ENCODE data around the gene LGALS13. TPM values are rescaled to one million over a fixed set of nuclear protein-coding genes. Genes with fewer than 3 reads are reported as not detected.

LGALS13 gene
- total and polyA plus RNA-seq, 8 donors = not detected

DNA sequence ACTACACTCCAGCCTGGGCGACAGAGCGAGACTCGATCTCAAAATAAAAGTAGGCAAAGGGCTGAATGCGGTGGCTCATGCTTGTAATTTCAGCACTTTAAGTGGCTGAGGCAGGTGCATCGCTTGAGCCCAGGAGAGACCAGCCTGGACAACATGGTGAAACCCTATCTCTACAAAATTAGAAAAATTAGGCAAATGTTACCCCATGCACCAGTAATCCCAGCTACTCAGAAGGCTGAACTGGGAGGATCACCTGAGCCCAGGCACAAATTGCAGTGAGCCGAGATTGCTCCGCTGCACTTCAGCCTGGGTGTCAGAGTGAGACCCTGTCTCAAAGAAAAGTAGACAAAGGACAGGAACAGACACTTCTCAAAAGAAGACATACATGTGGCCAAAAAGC, 9.9 kb upstream of the LGALS13 start:
- Histone ChIP-seq H3K27ac (no peak overlapping the region), H3K9me3 (no peaks in the 10 kb centered on the region), H3K4me1 (no peaks in the 10 kb centered on the region), H3K36me3 (no peaks in the 10 kb centered on the region), H3K4me3 (no peak overlapping the region), H3K27me3 (peaks cover 0 to 12% (median 0%) of the 10 kb centered on the region in 4 donors)
- FAIRE-seq (no peak), DNase-seq (no peak), ATAC-seq (no peak)
- intact Hi-C loops (cut with DNase I) = no loop called here
- TF ChIP-seq, protein P1, sequence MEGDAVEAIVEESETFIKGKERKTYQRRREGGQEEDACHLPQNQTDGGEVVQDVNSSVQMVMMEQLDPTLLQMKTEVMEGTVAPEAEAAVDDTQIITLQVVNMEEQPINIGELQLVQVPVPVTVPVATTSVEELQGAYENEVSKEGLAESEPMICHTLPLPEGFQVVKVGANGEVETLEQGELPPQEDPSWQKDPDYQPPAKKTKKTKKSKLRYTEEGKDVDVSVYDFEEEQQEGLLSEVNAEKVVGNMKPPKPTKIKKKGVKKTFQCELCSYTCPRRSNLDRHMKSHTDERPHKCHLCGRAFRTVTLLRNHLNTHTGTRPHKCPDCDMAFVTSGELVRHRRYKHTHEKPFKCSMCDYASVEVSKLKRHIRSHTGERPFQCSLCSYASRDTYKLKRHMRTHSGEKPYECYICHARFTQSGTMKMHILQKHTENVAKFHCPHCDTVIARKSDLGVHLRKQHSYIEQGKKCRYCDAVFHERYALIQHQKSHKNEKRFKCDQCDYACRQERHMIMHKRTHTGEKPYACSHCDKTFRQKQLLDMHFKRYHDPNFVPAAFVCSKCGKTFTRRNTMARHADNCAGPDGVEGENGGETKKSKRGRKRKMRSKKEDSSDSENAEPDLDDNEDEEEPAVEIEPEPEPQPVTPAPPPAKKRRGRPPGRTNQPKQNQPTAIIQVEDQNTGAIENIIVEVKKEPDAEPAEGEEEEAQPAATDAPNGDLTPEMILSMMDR (IDR thresholded peaks at IDR 0.05) = no peak
- WGBS, 2 donors = 66 to 82% methylated on average over 7 of the region's 7 CpGs

DNA sequence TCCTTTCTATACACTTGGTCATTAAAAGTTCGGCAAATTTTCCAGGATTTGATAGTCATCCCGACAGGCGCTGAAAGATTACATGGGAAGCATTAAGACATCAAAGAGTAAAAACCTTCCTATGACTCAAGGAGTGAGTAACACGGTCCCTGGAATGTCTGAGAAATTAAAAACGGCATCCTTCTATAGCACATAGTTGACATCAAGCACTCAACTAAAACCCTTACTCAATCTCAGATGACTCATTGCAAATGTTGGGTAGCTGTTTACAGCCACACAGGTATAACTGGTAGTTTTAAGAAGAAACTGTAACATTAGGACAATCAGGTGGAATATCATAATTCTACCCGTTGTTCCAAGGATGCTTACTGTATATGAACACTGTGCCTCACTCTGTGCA, 6.4 kb upstream of the LGALS13 start:
- 61 to 72% methylated on average over 6 of the region's 6 CpGs for WGBS, 2 donors
- no peak overlapping the region for H3K27ac ChIP-seq
- no peak for ATAC-seq
- DNase-seq = no peak
- peaks cover 0 to 7% (median 0%) of the 10 kb centered on the region in 4 donors for H3K27me3 ChIP-seq
- no peaks in the 10 kb centered on the region for H3K9me3 ChIP-seq
- H3K36me3 ChIP-seq = no peaks in the 10 kb centered on the region
- FAIRE-seq = no peak
- intact Hi-C loops (cut with DNase I) = no loop called here
- TF ChIP-seq, protein P1 (IDR thresholded peaks at IDR 0.05) = no peak
- no peaks in the 10 kb centered on the region for H3K4me1 ChIP-seq
- no peak overlapping the region for H3K4me3 ChIP-seq

DNA sequence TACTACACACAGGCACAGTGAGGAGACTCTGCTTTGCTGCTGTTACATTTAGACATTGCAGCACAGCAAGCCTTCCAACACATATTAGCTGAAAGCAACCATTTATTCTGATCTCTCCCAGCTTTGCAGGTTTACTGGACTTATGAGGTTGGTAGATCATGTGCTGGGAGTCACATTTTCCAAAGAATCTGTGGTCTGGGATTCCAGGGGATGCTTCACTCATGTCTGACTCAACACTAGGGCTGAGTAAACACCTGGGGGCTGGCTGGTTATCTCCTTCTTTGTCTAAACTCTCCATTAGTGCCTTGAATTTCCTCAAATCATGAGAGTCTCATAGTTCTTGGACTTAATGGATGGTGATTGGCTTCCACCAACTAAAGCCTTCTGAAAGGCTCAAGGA, 5.4 kb upstream of the LGALS13 start:
- no peaks in the 10 kb centered on the region for H3K36me3 ChIP-seq
- DNase-seq = no peak
- H3K27ac ChIP-seq = no peak overlapping the region
- no peak overlapping the region for H3K4me3 ChIP-seq
- no peak for FAIRE-seq
- no peak for ATAC-seq
- intact Hi-C loops (cut with DNase I) = no loop called here
- no peaks in the 10 kb centered on the region for H3K4me1 ChIP-seq
- H3K27me3 ChIP-seq = peaks cover 0 to 3% (median 0%) of the 10 kb centered on the region in 4 donors
- no peaks in the 10 kb centered on the region for H3K9me3 ChIP-seq
- TF ChIP-seq, protein P1 (IDR thresholded peaks at IDR 0.05) = no peak

DNA sequence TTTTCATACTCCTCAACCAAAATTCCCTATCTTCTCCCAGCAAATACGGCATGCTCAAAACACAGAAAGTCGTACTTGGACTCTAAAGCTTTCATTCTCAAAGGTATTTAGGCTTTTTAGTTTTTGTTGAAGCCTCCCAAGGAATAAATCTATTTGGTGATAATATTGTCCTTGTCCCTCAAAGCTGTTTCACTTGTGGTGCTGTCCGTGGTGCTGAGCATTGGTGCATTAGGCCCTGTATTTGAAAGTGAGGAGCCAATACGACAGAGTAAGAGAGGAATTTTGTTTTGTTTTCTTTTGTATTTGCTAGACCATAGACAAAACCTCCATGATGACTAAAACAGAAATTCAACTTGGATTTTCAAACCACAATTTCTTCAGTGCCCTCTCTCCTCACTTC, 3.2 kb upstream of the LGALS13 start:
- Histone ChIP-seq H3K27ac (no peak overlapping the region), H3K27me3 (peaks cover 0 to 3% (median 0%) of the 10 kb centered on the region in 4 donors), H3K9me3 (no peaks in the 10 kb centered on the region), H3K4me1 (no peaks in the 10 kb centered on the region), H3K36me3 (no peaks in the 10 kb centered on the region), H3K4me3 (no peak overlapping the region)
- WGBS, 2 donors = 12 to 17% methylated on average over 4 of the region's 4 CpGs
- ATAC-seq (no peak), FAIRE-seq (no peak), DNase-seq (no peak)
- TF ChIP-seq, protein P1 (IDR thresholded peaks at IDR 0.05) = no peak
- intact Hi-C loops (cut with DNase I) = no loop called here

- ATAC-seq = no peak
Observed at GRCh38 chr19:39603825-39604224, 1.5 kb downstream of the LGALS13 start.

More at GRCh38 chr19:39603825-39604224, 1.5 kb downstream of the LGALS13 start:
- no peaks in the 10 kb centered on the region for H3K36me3 ChIP-seq
- DNase-seq (no peak), FAIRE-seq (no peak)
- H3K4me1 ChIP-seq = no peaks in the 10 kb centered on the region
- no peaks in the 10 kb centered on the region for H3K27me3 ChIP-seq
- intact Hi-C loops (cut with DNase I) = no loop called here
- H3K9me3 ChIP-seq = no peaks in the 10 kb centered on the region
- H3K27ac ChIP-seq = no peak overlapping the region
- H3K4me3 ChIP-seq = no peak overlapping the region
- TF ChIP-seq, protein P1 (IDR thresholded peaks at IDR 0.05) = no peak
- 54 to 71% methylated on average over 1 of the region's 1 CpG for WGBS, 2 donors

All from pancreas (tissue), 10 donors.